GM12891 (cell line): ENCODE data around the gene GATAD2A.

Experiments
- PAX5 ChIP-seq: IDR thresholded peaks from 2 replicates; pipeline ENCODE4 v1.6.1; 2011; ENCODE audit warnings: low read length, moderate library complexity, mild to moderate bottlenecking; ENCODE audit not compliant: insufficient read depth, severe bottlenecking
- POLR2A ChIP-seq: IDR thresholded peaks from 2 replicates; pipeline ENCODE4 v1.6.1; 2011; ENCODE audit warnings: low read depth, low read length, control low read depth
- POLR2AphosphoS5 ChIP-seq: IDR thresholded peaks from 2 replicates; pipeline ENCODE4 v1.6.1; 2011; ENCODE audit warnings: low read depth, low read length, control low read depth
- TAF1 ChIP-seq: IDR thresholded peaks from 2 replicates; pipeline ENCODE4 v1.6.1; 2011; ENCODE audit warnings: low read depth, low read length, control low read depth

GRCh38 chr19:19409205-19409604 is 3.7 kb downstream of the GATAD2A start:
- TF ChIP-seq TAF1 = no peak
- TF ChIP-seq POLR2A = no peak
- TF ChIP-seq POLR2AphosphoS5 = no peak
- no peak for TF ChIP-seq PAX5
